Dermis lymphatic vessel endothelial cell (primary cell): Measurements from ENCODE around the gene DVL2. TPM values are rescaled to one million over a fixed set of nuclear protein-coding genes. Genes with fewer than 3 reads are reported as not detected.

ENCODE experiments used
- total RNA-seq: library from RNA; depleted of rRNA; stranded (reverse); fragments of >200 nt; gene quantifications from 2 replicates; pipeline ENCODE4 v1.2.1, GENCODE V29; 2014

The DVL2 gene
- 28.4 and 28.5 TPM in 2 replicates for total RNA-seq

GRCh38 chr17:7234083-7234951 is at the start of gene DVL2:
Gene DVL2 (minus strand): TSS chr17:7234517. CDS start chr17:7234262, 255 bp downstream.

GRCh38 chr17:7281074-7281952 is 47.0 kb upstream of the DVL2 start, which contains the start of gene SLC2A4:
Gene SLC2A4 (plus strand): TSS chr17:7281718. CDS start chr17:7281935, 217 bp downstream.

GRCh38 chr17:7262192-7262934 is 28.0 kb upstream of the DVL2 start, which contains the start of gene CLDN7:
Gene CLDN7 (minus strand): TSS chr17:7262478. CDS start chr17:7262043, 435 bp downstream.

GRCh38 chr17:7252176-7253043 is 18.1 kb upstream of the DVL2 start, which contains the start of gene ELP5:
Gene ELP5 (plus strand): TSS chr17:7252215. CDS start chr17:7252551, 336 bp downstream.

GRCh38 chr17:7251661-7252175 is 17.4 kb upstream of the DVL2 start, which contains the start of gene CTDNEP1:
Gene CTDNEP1 (minus strand): TSS chr17:7251734. CDS start chr17:7251296, 438 bp downstream.

GRCh38 chr17:7241783-7242716 is 7.7 kb upstream of the DVL2 start, which contains the start of gene GABARAP:
Gene GABARAP (minus strand): TSS chr17:7242449. CDS start chr17:7242330, 119 bp downstream.

GRCh38 chr17:7239091-7240027 is 5.0 kb upstream of the DVL2 start, which contains the start of gene PHF23:
Gene PHF23 (minus strand): TSS chr17:7239457. CDS start chr17:7239279, 178 bp downstream.

GRCh38 chr17:7219812-7220592 is 14.3 kb downstream of the DVL2 start, which contains the start of the genes ACADVL and DLG4:
Gene ACADVL (plus strand): TSS chr17:7219938. CDS start chr17:7219985, 47 bp downstream.
Gene DLG4 (minus strand): TSS chr17:7219836.

GRCh38 chr17:7179317-7180254 is 54.7 kb downstream of the DVL2 start, which contains the start of gene ASGR1:
Gene ASGR1 (minus strand): TSS chr17:7179370. CDS start chr17:7178563, 807 bp downstream.

Other genes starting within 250 kb of the DVL2 start
- not detected in 2 replicates for gene ALOX12, start 238.5 kb downstream of the DVL2 start, total RNA-seq
- gene RNASEK, start 221.9 kb downstream of the DVL2 start, total RNA-seq, result 56.6 and 66.1 TPM in 2 replicates
- gene BCL6B, start 211.5 kb downstream of the DVL2 start, total RNA-seq, result 39.0 and 76.2 TPM in 2 replicates
- 1.3 TPM in 2 replicates for gene SLC16A13, start 198.5 kb downstream of the DVL2 start, total RNA-seq
- gene SLC16A11, start 190.4 kb downstream of the DVL2 start, total RNA-seq, result 0.95 and 2.1 TPM in 2 replicates
- 3.1 TPM in 2 replicates for gene CLEC10A, start 154.3 kb downstream of the DVL2 start, total RNA-seq
- not detected in 2 replicates for gene ASGR2, start 119.7 kb downstream of the DVL2 start, total RNA-seq
- gene ASGR1, start 55.1 kb downstream of the DVL2 start, total RNA-seq, result 26.4 and 28.8 TPM in 2 replicates
- 7.0 and 7.2 TPM in 2 replicates for gene DLG4, start 14.7 kb downstream of the DVL2 start, total RNA-seq
- 194 and 227 TPM in 2 replicates for gene ACADVL, start 14.6 kb downstream of the DVL2 start, total RNA-seq
- 38.6 and 39.7 TPM in 2 replicates for gene PHF23, start 4.9 kb upstream of the DVL2 start, total RNA-seq
- 131 and 147 TPM in 2 replicates for gene GABARAP, start 7.9 kb upstream of the DVL2 start, total RNA-seq
- gene CTDNEP1, start 17.2 kb upstream of the DVL2 start, total RNA-seq, result 23.2 and 25.1 TPM in 2 replicates
- 31.9 and 36.9 TPM in 2 replicates for gene ELP5, start 17.7 kb upstream of the DVL2 start, total RNA-seq
- gene CLDN7, start 28.0 kb upstream of the DVL2 start, total RNA-seq, result 0.76 and 1.5 TPM in 2 replicates
- 0.69 and 1.6 TPM in 2 replicates for gene SLC2A4, start 47.2 kb upstream of the DVL2 start, total RNA-seq
- gene YBX2, start 60.1 kb upstream of the DVL2 start, total RNA-seq, result under 0.01 and 0.33 TPM in 2 replicates
- 422 and 483 TPM in 2 replicates for gene EIF5A, start 73.1 kb upstream of the DVL2 start, total RNA-seq
- 25.7 and 28.0 TPM in 2 replicates for gene GPS2, start 80.8 kb upstream of the DVL2 start, total RNA-seq
- gene NEURL4, start 94.8 kb upstream of the DVL2 start, total RNA-seq, result 9.8 and 13.7 TPM in 2 replicates
- gene ACAP1, start 102.0 kb upstream of the DVL2 start, total RNA-seq, result 0.43 TPM in 1 of 2 replicates, not detected in the other
- gene KCTD11, start 117.6 kb upstream of the DVL2 start, total RNA-seq, result 2.1 and 2.8 TPM in 2 replicates
- gene TMEM95, start 120.6 kb upstream of the DVL2 start, total RNA-seq, result not detected in 2 replicates
- 1.3 and 2.3 TPM in 2 replicates for gene TNK1, start 146.6 kb upstream of the DVL2 start, total RNA-seq
- 15.1 and 15.6 TPM in 2 replicates for gene PLSCR3, start 160.0 kb upstream of the DVL2 start, total RNA-seq
- 144 and 158 TPM in 2 replicates for gene TMEM256, start 169.6 kb upstream of the DVL2 start, total RNA-seq
- gene NLGN2, start 173.3 kb upstream of the DVL2 start, total RNA-seq, result 1.2 and 1.3 TPM in 2 replicates
- not detected in 2 replicates for gene SPEM1, start 185.8 kb upstream of the DVL2 start, total RNA-seq
- gene SPEM2, start 191.1 kb upstream of the DVL2 start, total RNA-seq, result not detected in 2 replicates
- gene SPEM3, start 194.3 kb upstream of the DVL2 start, total RNA-seq, result not detected in 2 replicates
- gene TMEM102, start 200.9 kb upstream of the DVL2 start, total RNA-seq, result 7.6 and 9.8 TPM in 2 replicates
- 0.17 and 0.22 TPM in 2 replicates for gene FGF11, start 205.0 kb upstream of the DVL2 start, total RNA-seq
- gene CHRNB1, start 210.5 kb upstream of the DVL2 start, total RNA-seq, result 9.9 and 12.0 TPM in 2 replicates
- gene ZBTB4, start 245.1 kb upstream of the DVL2 start, total RNA-seq, result 8.9 and 9.1 TPM in 2 replicates
- not detected in 2 replicates for gene SLC35G6, start 246.9 kb upstream of the DVL2 start, total RNA-seq
- 68.2 and 79.4 TPM in 2 replicates for gene POLR2A, start 249.8 kb upstream of the DVL2 start, total RNA-seq